GM10248 (cell line): ENCODE data around the gene CLC.
"Not testable (repeated sequence)": the region's sequence is repeated elsewhere in the genome, so short reads cannot be mapped to it uniquely, and the experiment has no call there.

Experiments
- CTCF ChIA-PET: fragments of 300-600 bp; sonication (Branson Sonifier 250); formaldehyde crosslinking; extraction: SDS; loops from one replicate; lab custom pipeline; 2021; ENCODE audit warnings: antibody characterized with exemption; lab: Yijun Ruan, JAX
- POLR2A ChIA-PET: fragments of 350-650 bp; sonication (Branson Sonifier 250); formaldehyde crosslinking; extraction: SDS; loops from one replicate; lab custom pipeline; 2020; ENCODE audit warnings: antibody characterized with exemption; lab: Yijun Ruan, JAX
- DNase-seq: peaks from one replicate; pipeline ENCODE4 v3.0.0; 2012; ENCODE audit errors: extremely low spot score
- CTCF ChIP-seq: IDR thresholded peaks from 2 replicates; pipeline ENCODE4 v1.5.1; 2012; ENCODE audit warnings: mild to moderate bottlenecking, low read depth; ENCODE audit errors: extremely low read depth, missing control alignments, control extremely low read depth

Gene CLC

GRCh38 chr19:39725995-39726394 is 11.8 kb downstream of the CLC start:
- CTCF ChIA-PET = no interaction called here
- no peak for DNase-seq
- TF ChIP-seq CTCF = no peak
- POLR2A ChIA-PET = no interaction called here

GRCh38 chr19:39720144-39720543 is 17.7 kb downstream of the CLC start:
- POLR2A ChIA-PET, DNase-seq: not testable (repeated sequence)
- CTCF ChIA-PET = interaction anchor here (1.2 kb wide), 1 partner anchor 123 kb away, joined by 4 read pairs; no protein-coding TSS in a partner anchor

GRCh38 chr19:39710333-39710890 is 27.4 kb downstream of the CLC start:
- ChIA-PET CTCF (no interaction called here), POLR2A (no interaction called here)
- TF ChIP-seq CTCF = no peak
- DNase-seq = no peak

- CTCF ChIA-PET = no interaction called here
- DNase-seq = no peak
- POLR2A ChIA-PET = no interaction called here
- no peak for TF ChIP-seq CTCF
These were observed 28.6 kb downstream of the CLC start for GRCh38 chr19:39709026-39709872.

- ChIA-PET CTCF (interaction anchor here (1.9 to 3.6 kb wide), 2 partner anchors 33 to 35 kb away, joined by 5 to 12 read pairs; no protein-coding TSS in a partner anchor), POLR2A (no interaction called here)
- TF ChIP-seq CTCF = no peak
- DNase-seq = no peak
These were observed 29.2 kb downstream of the CLC start for GRCh38 chr19:39708594-39708993.

GRCh38 chr19:39705578-39706188 is 32.1 kb downstream of the CLC start:
- CTCF ChIA-PET = interaction anchor here (0.8 to 3.6 kb wide), 4 partner anchors 11 to 87 kb away, joined by 3 to 12 read pairs (median 4); no protein-coding TSS in a partner anchor
- TF ChIP-seq CTCF = no peak
- POLR2A ChIA-PET = no interaction called here
- DNase-seq = no peak
